HG02970 (cell line): Measurements from ENCODE around the gene ZNF280B.
"Not testable (repeated sequence)": the region's sequence is repeated elsewhere in the genome, so short reads cannot be mapped to it uniquely, and the experiment has no call there.

Source experiments
- ATAC-seq: cut with Tn5 transposase; IDR thresholded peaks from one replicate; pipeline ENCODE4 v1.9.1; 2021; ENCODE audit warnings: mild to moderate bottlenecking, moderate library complexity, moderate number of reproducible peaks; ENCODE audit not compliant: unreplicated experiment, low FRiP score

The ZNF280B gene

DNA sequence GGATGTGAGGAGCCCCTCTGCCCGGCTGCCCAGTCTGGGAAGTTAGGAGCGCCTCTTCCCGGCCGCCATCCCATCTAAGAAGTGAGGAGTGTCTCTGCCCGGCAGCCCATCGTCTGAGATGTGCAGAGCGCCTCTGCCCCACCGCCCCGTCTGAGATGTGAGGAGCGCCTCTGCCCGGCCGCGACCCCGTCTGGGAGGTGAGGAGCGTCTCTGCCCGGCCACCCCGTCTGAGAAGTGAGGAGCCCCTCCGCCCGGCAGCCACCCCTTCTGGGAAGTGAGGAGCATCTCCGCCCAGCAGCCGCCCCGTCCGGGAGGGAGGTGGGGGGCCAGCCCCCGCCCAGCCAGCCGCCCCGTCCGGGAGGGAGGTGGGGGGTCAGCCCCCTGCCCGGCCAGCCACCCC is 66.9 kb downstream of the ZNF280B start:
- ATAC-seq, result not testable (repeated sequence)

DNA sequence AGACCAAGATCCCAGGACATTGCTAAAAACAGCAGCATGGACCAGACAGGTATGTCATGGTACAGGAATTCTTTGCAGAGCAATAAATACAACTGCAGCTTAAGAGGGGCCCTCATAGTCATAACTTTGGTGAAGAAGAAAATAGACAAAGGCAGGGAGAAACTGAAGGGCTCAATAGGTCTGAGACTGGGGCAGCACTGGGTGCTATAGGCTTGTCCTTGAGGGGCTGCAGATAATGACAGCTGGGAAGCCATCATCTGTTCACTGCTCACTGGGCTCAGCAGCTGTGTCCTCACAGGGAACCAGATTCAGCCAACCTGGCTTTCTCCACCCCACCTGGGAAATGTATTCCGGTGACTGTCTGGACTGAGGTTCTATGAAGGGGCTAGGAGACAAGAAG is 68.4 kb downstream of the ZNF280B start:
- no peak for ATAC-seq
